Measurements from ENCODE around the gene MRC2.
"Not testable (repeated sequence)": the region's sequence is repeated elsewhere in the genome, so short reads cannot be mapped to it uniquely, and the experiment has no call there.

DNA sequence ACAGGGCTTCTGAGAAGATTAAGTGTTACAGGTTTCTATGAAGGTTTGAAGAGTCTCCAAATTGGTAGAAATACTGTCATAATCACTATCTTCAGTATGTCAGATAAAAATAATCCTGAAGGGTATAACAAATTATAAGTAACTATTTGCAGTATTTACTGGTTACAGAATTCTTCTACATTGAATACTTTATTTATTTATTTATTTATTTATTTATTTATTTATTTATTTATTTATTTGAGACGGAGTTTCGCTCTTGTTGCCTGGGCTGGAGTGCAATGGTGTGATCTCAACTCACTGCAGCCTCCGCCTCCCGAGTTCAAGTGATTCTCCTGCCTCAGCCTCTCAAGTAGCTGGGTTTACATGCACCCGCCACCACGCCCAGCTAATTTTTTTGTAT, 23.7 kb upstream of the MRC2 start:
- TF ChIP-seq, protein P1, sequence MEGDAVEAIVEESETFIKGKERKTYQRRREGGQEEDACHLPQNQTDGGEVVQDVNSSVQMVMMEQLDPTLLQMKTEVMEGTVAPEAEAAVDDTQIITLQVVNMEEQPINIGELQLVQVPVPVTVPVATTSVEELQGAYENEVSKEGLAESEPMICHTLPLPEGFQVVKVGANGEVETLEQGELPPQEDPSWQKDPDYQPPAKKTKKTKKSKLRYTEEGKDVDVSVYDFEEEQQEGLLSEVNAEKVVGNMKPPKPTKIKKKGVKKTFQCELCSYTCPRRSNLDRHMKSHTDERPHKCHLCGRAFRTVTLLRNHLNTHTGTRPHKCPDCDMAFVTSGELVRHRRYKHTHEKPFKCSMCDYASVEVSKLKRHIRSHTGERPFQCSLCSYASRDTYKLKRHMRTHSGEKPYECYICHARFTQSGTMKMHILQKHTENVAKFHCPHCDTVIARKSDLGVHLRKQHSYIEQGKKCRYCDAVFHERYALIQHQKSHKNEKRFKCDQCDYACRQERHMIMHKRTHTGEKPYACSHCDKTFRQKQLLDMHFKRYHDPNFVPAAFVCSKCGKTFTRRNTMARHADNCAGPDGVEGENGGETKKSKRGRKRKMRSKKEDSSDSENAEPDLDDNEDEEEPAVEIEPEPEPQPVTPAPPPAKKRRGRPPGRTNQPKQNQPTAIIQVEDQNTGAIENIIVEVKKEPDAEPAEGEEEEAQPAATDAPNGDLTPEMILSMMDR (IDR thresholded peaks at IDR 0.05 in 2 of 3, conservative IDR thresholded peaks at IDR 0.05 in 1 of 3; ENCODE audit: borderline replicate concordance in 1 of 3, insufficient read depth in 1 of 3, low read depth in 2 of 3, low read length in 2 of 3): not testable (repeated sequence)
- not testable (repeated sequence) for TF ChIP-seq POLR2A (IDR thresholded peaks at IDR 0.05; ENCODE audit: borderline replicate concordance, extremely low read depth, insufficient read depth, insufficient read length); POLR2AphosphoS5 (IDR thresholded peaks at IDR 0.05; ENCODE audit: low read depth, low read length); SP1 (IDR thresholded peaks at IDR 0.05; ENCODE audit: low read depth); JUND (IDR thresholded peaks at IDR 0.05); TCF7L2 (IDR thresholded peaks at IDR 0.05; ENCODE audit: borderline replicate concordance, extremely low read depth, insufficient read depth, insufficient read length); ELF1 (IDR thresholded peaks at IDR 0.05; ENCODE audit: borderline replicate concordance, low read depth)
- TF ChIP-seq, protein P2, sequence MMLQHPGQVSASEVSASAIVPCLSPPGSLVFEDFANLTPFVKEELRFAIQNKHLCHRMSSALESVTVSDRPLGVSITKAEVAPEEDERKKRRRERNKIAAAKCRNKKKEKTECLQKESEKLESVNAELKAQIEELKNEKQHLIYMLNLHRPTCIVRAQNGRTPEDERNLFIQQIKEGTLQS (IDR thresholded peaks at IDR 0.05): not testable (repeated sequence)
- TF ChIP-seq, protein P3, sequence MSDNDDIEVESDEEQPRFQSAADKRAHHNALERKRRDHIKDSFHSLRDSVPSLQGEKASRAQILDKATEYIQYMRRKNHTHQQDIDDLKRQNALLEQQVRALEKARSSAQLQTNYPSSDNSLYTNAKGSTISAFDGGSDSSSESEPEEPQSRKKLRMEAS (IDR thresholded peaks at IDR 0.05): not testable (repeated sequence)
